Measurements from ENCODE around the gene CHMP2A. TPM values are rescaled to one million over a fixed set of nuclear protein-coding genes. Genes with fewer than 3 reads are reported as not detected.
"Not testable (repeated sequence)": the region's sequence is repeated elsewhere in the genome, so short reads cannot be mapped to it uniquely, and the experiment has no call there.

CHMP2A gene
- polyA plus RNA-seq, 1 of the 3 experiments (the other 2 are of a cell fraction) = 381 TPM

DNA sequence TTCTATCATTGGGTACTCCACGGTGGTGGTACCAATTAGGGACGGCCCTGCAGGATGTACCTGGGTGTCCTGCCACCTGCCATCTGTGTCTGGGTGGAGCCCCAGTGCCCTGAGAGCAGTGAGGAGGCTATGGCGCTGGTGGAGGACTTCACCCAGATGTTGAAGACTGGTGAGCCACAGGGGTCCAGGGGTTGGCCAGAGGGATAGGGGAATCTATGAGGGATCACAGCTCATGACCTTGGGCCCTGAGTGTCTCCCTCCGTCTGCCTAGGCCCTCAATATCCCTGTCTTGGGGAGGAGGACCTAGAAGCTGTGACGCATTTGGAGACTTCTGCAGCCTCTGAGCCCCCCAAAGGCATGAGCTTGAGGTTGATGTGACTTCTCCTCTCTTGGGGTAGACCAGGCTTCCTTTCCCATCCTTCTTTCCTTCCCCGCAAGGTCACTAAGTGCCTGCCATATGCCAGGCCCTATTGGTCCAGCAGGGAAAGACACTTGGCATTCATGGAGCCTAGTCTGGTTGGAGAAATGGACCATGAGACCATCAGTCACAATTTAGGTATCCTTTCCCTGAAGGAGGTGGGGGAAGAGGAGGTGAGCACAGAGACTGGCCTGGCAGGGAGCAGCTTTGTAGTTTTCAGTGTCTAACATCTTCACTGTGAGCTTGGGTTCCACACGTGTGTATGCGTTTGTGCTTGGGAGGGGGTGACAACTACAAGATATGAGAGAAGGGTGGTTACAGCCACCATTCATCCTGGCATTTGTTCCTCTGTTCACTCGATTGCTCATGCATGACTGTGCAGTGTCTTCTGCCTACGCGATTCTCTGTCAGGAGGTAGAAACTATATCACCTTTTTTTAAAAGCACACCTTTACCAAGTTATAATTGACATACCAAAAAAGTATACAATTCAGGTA lies 23.4 kb upstream of the CHMP2A start:
- peaks cover 11% of the 10 kb centered on the region for H3F3A ChIP-seq (replicated peaks; ENCODE audit: insufficient read depth)
- no peaks in the 10 kb centered on the region for H3K9me3 ChIP-seq
- TF ChIP-seq MXI1 (IDR thresholded peaks at IDR 0.05; ENCODE audit: low read depth, low read length) = no peak
- TF ChIP-seq, protein P1, sequence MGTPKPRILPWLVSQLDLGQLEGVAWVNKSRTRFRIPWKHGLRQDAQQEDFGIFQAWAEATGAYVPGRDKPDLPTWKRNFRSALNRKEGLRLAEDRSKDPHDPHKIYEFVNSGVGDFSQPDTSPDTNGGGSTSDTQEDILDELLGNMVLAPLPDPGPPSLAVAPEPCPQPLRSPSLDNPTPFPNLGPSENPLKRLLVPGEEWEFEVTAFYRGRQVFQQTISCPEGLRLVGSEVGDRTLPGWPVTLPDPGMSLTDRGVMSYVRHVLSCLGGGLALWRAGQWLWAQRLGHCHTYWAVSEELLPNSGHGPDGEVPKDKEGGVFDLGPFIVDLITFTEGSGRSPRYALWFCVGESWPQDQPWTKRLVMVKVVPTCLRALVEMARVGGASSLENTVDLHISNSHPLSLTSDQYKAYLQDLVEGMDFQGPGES (IDR thresholded peaks at IDR 0.05; ENCODE audit: low read depth, low read length) = no peak
- no peak for TF ChIP-seq CHD2 (IDR thresholded peaks at IDR 0.05; ENCODE audit: low read length, partially characterized antibody)
- WGBS (ENCODE audit: low lambda C conversion rate) = 90% methylated on average over 9 of the region's 11 CpGs
- no peak overlapping the region for H2AFZ ChIP-seq (ENCODE audit: low read depth)
- CTCF ChIA-PET = no interaction called here
- H3K9ac ChIP-seq = no peak overlapping the region
- peaks cover 15 to 17% of the 10 kb centered on the region in 2 experiments for H3K36me3 ChIP-seq (replicated peaks in 1 of 2; ENCODE audit: control insufficient read depth in 1 of 2, insufficient read depth in 2 of 2, low read length in 1 of 2)
- H3K27ac ChIP-seq (ENCODE audit: low read depth in 2 of 2, low read length in 1 of 2) = no peak overlapping the region
- peaks cover 61% of the 10 kb centered on the region for H3K79me2 ChIP-seq (ENCODE audit: insufficient read depth)
- peaks cover 0 to 11% of the 10 kb centered on the region in 2 experiments; a peak in 1 of 4 replicates for H3K4me1 ChIP-seq (ENCODE audit: control insufficient read depth in 1 of 2, insufficient read depth in 2 of 2, low read depth in 1 of 2, low read length in 1 of 2)
- H3K9me2 ChIP-seq = no peaks in the 10 kb centered on the region
- DNase-seq = no peak
- no peaks in the 10 kb centered on the region for H4K20me1 ChIP-seq (ENCODE audit: insufficient read depth)
- H3K4me3 ChIP-seq (ENCODE audit: low read depth in 2 of 2, low read length in 1 of 2) = no peak overlapping the region
- POLR2A ChIA-PET = no interaction called here
- no peaks in the 10 kb centered on the region for H3K27me3 ChIP-seq (ENCODE audit: insufficient read depth)
- H3K4me2 ChIP-seq = no peak overlapping the region

DNA sequence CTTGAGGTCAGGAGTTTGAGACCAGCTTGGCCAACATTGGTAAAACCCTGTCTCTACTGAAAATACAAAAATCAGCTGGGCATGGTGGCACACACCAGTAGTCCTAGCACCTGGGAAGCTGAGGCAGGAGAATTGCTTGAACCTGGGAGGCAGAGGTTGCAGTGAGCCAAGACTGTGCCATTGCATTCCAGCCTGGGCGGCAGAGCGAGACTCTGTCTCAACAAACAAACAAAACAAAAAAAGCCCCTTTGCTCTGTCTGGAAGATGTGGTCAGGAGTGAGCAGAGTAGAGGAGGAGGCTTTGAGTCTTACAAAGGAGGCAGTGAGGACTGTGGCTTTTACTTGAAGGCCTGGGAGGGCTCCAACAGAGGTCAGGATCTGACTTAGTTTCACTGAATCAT lies 22.7 kb upstream of the CHMP2A start:
- H3K4me2 ChIP-seq; H3K4me3 ChIP-seq (ENCODE audit: low read depth in 2 of 2, low read length in 1 of 2); H3K9me2 ChIP-seq; H4K20me1 ChIP-seq (ENCODE audit: insufficient read depth); H3K27ac ChIP-seq (ENCODE audit: low read depth in 2 of 2, low read length in 1 of 2); H3K9me3 ChIP-seq; POLR2A ChIA-PET; H2AFZ ChIP-seq (ENCODE audit: low read depth); DNase-seq; CTCF ChIA-PET; H3K9ac ChIP-seq; H3K27me3 ChIP-seq (ENCODE audit: insufficient read depth): not testable (repeated sequence)
- WGBS (ENCODE audit: low lambda C conversion rate) = 100% methylated on average over 2 of the region's 2 CpGs
- peaks cover 10 to 11% of the 10 kb centered on the region in 2 experiments for H3K36me3 ChIP-seq (replicated peaks in 1 of 2; ENCODE audit: control insufficient read depth in 1 of 2, insufficient read depth in 2 of 2, low read length in 1 of 2)
- H3K4me1 ChIP-seq (ENCODE audit: control insufficient read depth in 1 of 2, insufficient read depth in 2 of 2, low read depth in 1 of 2, low read length in 1 of 2) = peaks cover 0 to 11% of the 10 kb centered on the region in 2 experiments; a peak in 1 of 4 replicates
- H3K79me2 ChIP-seq (ENCODE audit: insufficient read depth) = peaks cover 60% of the 10 kb centered on the region
- peaks cover 11% of the 10 kb centered on the region for H3F3A ChIP-seq (replicated peaks; ENCODE audit: insufficient read depth)

DNA sequence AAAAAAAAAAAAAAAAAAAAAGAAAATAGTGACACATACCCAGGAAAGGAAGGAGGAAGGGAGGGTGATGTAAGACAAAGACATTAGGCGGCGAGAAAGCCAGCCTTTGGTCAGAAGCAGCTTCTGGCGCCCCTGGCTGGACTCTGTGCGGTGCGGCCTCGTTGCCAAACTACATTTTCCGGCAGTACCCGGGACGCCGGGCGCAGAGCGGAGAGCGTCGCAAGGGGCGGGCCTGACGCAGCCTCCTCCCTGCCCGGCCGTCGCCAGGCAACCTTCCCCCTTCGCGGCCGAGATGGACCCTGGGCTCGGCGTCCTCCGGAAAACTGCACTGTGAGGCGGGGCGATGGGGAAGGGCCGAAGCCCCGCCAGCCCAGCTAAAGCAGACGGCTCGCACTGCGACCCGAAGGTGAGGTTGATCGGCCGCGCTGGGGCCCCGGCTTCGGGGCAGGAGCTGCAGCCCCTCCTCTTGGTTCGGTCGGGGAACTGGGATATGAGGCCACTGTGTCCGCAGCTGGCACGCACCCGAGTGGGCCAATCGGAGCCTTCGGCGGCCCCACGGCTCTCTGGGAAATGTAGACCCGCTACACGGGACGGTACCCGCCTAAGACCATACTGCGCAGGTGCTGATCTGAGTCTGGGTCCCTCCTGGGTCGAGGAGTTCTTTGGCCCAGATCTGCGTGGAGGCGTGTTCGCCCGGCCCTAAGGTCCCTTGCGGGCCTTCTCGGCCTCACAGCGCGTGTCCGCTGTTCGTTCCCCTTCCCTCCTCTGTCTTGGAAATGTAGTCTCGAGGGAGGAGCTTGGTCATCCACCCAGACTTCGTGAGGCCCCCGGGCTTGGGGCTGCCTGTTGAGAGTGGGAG lies 20.5 kb upstream of the CHMP2A start:
- ChIA-PET CTCF (interaction anchor here (0.8 to 1.5 kb wide), 2 partner anchors 30 to 56 kb away, joined by 4 read pairs; no protein-coding TSS in a partner anchor), POLR2A (interaction anchor here (0.6 to 2.4 kb wide), 6 partner anchors 13 to 75 kb away, joined by 3 to 13 read pairs (median 6); partner anchors contain the start of genes CHMP2A, TRIM28, UBE2M and ZBTB45)
- Histone ChIP-seq H3F3A (replicated peaks; ENCODE audit: insufficient read depth) (peaks cover 16% of the 10 kb centered on the region), H3K4me3 (ENCODE audit: low read depth in 2 of 2, low read length in 1 of 2) (peak overlapping the region; percentile 75 to 79), H3K9me3 (no peaks in the 10 kb centered on the region), H3K27ac (ENCODE audit: low read depth in 2 of 2, low read length in 1 of 2) (peak overlapping the region; percentile 96 to 97), H2AFZ (ENCODE audit: low read depth) (peak overlapping the region; percentile 76; the same call in 1 of the 2 replicates), H3K27me3 (ENCODE audit: insufficient read depth) (no peaks in the 10 kb centered on the region), H3K36me3 (replicated peaks in 1 of 2; ENCODE audit: control insufficient read depth in 1 of 2, insufficient read depth in 2 of 2, low read length in 1 of 2) (peaks cover 11% of the 10 kb centered on the region in 2 experiments), H3K79me2 (ENCODE audit: insufficient read depth) (peaks cover 57% of the 10 kb centered on the region), H3K4me2 (peak overlapping the region; percentile 93), H4K20me1 (ENCODE audit: insufficient read depth) (no peaks in the 10 kb centered on the region), H3K9ac (peak overlapping the region; percentile 89), H3K4me1 (ENCODE audit: control insufficient read depth in 1 of 2, insufficient read depth in 2 of 2, low read depth in 1 of 2, low read length in 1 of 2) (peaks cover 4 to 22% of the 10 kb centered on the region in 2 experiments; a peak in 2 of 4 replicates), H3K9me2 (no peaks in the 10 kb centered on the region)
- 0% methylated on average over 23 of the region's 66 CpGs for WGBS (ENCODE audit: low lambda C conversion rate)
- peak; percentile 89 for DNase-seq
- TF ChIP-seq GABPA (IDR thresholded peaks at IDR 0.05; ENCODE audit: low read depth) (peak; percentile 37), JUND (IDR thresholded peaks at IDR 0.05) (no peak), FOXM1 (IDR thresholded peaks at IDR 0.05; ENCODE audit: low read depth) (no peak), GATA2 (CRISPR knock-in tag; IDR thresholded peaks at IDR 0.05) (no peak), EZH2phosphoT487 (IDR thresholded peaks at IDR 0.05; ENCODE audit: borderline replicate concordance, low read depth) (no peak), ELF1 (IDR thresholded peaks at IDR 0.05) (peak; percentile 58; the same call in 1 of the 2 replicates), POLR2AphosphoS5 (IDR thresholded peaks at IDR 0.05; ENCODE audit: low read depth, low read length) (peak; percentile 87), FOXJ3 (CRISPR knock-in tag; IDR thresholded peaks at IDR 0.05) (no peak), TAF1 (IDR thresholded peaks at IDR 0.05; ENCODE audit: borderline replicate concordance, low read depth, low read length) (peak; percentile 27; the same call in 1 of the 2 replicates), MEF2A (IDR thresholded peaks at IDR 0.05; ENCODE audit: borderline replicate concordance, low read depth) (no peak)
- TF ChIP-seq, protein P2, sequence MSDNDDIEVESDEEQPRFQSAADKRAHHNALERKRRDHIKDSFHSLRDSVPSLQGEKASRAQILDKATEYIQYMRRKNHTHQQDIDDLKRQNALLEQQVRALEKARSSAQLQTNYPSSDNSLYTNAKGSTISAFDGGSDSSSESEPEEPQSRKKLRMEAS (IDR thresholded peaks at IDR 0.05; ENCODE audit: low read depth) = peak; percentile 75
- TF ChIP-seq, protein P3, sequence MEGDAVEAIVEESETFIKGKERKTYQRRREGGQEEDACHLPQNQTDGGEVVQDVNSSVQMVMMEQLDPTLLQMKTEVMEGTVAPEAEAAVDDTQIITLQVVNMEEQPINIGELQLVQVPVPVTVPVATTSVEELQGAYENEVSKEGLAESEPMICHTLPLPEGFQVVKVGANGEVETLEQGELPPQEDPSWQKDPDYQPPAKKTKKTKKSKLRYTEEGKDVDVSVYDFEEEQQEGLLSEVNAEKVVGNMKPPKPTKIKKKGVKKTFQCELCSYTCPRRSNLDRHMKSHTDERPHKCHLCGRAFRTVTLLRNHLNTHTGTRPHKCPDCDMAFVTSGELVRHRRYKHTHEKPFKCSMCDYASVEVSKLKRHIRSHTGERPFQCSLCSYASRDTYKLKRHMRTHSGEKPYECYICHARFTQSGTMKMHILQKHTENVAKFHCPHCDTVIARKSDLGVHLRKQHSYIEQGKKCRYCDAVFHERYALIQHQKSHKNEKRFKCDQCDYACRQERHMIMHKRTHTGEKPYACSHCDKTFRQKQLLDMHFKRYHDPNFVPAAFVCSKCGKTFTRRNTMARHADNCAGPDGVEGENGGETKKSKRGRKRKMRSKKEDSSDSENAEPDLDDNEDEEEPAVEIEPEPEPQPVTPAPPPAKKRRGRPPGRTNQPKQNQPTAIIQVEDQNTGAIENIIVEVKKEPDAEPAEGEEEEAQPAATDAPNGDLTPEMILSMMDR (IDR thresholded peaks at IDR 0.05) = peak; percentile 16

Data from SK-N-SH (cell line).